GDM1 (cell line): ENCODE measurements around the gene GUCD1.

ENCODE experiments used
- DNase-seq: peaks from one replicate; lab custom pipeline; 2025; lab: John Stamatoyannopoulos, UW

The GUCD1 gene

GRCh38 chr22:24529898-24530297, 25.0 kb downstream of the GUCD1 start:
- no peak for DNase-seq

DNA sequence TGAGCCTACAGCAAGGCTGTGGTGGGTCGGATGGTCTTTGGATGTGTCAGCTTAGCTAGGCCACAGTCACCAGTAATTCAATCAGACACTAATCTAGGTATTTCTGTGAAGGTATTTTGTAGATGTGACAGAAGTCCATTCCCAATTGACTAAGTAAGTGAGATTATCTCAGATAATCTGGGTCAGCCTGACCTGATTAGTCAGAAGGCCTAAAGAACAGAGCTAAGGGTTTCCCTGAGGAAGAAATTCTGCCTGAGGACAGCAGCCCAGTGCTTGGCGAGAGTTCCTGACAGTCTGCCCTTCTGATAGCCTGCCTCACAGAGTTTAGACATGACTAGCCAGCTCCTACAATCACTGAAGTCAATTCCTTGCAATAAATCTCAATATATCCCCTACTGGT, 28.7 kb downstream of the GUCD1 start:
- DNase-seq = no peak

GRCh38 chr22:24525416-24526037, 29.4 kb downstream of the GUCD1 start:
- peak; percentile 59 for DNase-seq

DNA sequence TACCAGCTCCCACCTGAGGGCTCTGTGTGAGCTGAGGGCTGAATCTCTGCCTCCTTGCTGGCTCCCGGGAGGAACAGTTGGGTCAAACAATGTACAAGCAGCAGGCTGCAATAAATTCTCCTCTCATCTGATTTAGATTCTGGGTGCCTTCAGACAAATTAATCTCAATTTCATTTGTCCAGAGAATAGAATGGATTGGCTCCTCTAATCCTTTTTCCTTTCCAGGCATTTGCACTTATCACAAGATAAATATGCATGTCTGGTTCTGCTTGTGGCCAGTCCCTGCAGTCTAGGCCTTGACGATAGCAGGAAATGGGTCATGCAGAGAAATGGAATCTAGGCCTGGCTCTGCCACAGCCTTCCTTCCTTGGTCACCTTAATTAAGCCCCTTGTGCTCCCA, 31.1 kb downstream of the GUCD1 start:
- no peak for DNase-seq

DNA sequence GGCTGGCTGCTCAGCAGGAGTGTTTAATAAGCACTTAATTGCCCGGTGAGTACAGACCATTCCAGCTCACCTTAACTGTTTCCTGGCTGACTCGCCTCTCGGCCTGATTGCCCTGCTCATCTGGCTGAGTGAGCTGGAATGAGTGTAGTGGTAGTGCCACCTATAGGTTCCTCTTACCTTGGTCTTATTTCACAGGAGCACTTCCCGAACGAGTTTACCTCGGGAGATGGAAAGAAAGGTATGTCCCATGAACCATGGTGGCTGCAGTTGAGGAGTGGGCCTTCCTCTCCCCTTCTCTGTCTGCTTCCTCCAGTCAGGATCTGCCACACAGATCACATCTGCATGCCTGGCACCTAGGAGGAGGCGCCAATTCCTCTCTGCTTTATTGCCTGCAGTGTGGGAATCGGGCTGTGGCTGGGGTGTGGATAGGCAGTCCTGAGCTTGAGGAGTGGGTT, 33.1 kb downstream of the GUCD1 start:
- peak; percentile 18 for DNase-seq

DNA sequence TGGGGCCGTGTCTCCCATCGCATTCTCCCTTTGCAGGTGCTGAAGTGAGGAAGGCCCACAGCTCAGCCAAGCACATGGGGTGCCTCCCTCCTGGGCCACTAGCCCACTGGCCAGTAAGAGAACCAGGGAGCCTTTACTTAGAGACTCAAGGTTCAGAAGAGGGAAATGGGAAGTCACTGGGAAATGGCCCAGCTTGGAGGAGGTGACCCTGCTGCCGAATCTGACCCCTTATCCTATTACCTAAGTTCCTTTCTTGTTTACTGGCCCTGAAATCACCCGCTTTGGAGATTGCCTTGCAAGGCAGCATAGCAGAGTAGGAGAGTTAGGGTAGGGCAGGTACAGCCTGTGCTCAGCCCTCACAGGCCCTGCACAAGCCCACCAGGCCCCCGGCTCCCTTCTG, 35.4 kb downstream of the GUCD1 start:
- no peak for DNase-seq

GRCh38 chr22:24518771-24519485, 36.0 kb downstream of the GUCD1 start:
- DNase-seq = no peak

GRCh38 chr22:24518228-24518627, 36.7 kb downstream of the GUCD1 start:
- DNase-seq = no peak

DNA sequence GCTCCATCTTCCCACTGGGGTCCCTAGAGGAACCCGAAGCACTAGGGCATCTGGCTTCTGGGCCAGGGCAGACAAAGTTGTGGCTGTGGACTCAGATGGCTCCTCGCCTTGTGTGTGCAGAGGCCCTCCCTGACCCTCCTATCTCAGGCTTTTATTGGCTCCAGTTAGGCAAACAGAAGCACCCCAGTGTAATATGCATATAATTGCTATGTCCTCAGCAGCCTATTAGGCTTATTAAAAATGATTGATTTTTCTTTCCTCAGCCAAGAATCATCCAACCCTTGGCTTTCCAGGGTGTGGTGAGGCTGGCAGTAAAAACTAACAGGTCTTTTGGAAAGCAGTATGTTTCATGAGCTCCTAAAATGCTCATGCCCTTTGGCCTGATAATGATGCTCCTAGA, 37.5 kb downstream of the GUCD1 start:
- DNase-seq = no peak

DNA sequence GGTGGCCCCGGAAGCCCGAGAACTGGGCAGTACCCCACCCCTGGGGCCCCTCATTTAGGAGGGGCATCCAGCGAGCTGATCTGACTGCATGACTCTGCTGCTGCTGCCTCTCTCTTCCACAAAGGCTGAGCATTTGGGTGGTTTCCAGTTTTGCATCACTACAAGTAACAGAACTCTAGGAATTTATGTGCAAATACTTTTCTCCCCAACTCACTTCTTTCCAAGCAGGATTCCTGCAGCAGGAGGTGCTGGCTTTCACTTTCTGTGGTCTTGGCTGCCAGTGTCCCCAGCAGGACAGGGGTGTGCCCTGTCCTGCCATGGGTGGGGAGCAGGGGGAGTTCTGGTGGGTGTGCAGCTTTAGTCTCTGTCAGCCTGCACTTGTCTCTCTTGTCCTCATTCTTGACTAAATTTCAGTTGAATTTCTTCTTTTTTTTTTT, 38.6 kb downstream of the GUCD1 start:
- DNase-seq = no peak

- DNase-seq = no peak
These were observed 40.0 kb downstream of the GUCD1 start for GRCh38 chr22:24515027-24515338.

GRCh38 chr22:24514241-24515026, 40.5 kb downstream of the GUCD1 start:
- no peak for DNase-seq

DNA sequence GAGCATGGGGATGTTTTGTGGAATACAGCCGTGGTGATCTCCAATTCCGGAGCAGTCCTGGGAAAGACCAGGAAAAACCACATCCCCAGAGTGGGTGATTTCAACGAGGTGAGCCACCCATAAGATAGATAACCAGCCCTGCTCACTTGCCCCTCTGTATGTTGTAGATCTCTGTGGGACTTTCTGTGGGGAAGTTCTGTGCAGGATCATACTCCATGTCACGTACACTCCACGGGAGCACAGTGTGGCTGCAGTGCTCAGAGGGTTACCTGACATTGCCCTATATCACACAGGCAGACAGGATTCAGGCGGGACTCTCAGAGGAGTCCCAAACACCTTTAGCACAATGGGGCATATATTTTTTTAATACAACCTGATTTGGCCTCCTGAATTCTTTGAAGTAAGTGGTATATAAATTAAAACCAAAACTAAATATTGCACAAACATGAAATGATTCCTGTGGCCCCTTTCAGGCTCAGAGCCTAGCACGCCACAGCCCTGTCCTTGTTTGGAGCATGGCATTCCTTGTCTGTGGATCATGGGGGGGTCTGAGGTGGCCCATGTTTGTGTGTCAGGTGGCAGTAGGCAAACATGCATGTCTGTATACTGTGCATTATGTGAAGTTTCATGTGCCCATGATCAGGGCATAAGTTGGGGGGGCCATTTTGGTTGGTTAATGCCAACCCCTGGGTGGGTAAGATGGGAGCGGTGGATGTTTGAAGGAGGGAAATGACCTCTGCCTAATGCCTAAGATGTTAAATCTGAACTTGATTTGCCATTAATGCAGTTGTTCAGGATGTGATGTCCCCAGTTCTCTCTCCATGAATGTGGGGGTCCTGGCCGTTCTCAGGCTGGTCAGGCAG, 41.3 kb downstream of the GUCD1 start:
- no peak for DNase-seq

GRCh38 chr22:24512043-24512442, 42.9 kb downstream of the GUCD1 start:
- DNase-seq = peak; percentile 21

- no peak for DNase-seq
These were observed 44.0 kb downstream of the GUCD1 start for GRCh38 chr22:24510637-24511625.

GRCh38 chr22:24507716-24508115, 47.2 kb downstream of the GUCD1 start:
- no peak for DNase-seq

GRCh38 chr22:24506802-24507438, 48.0 kb downstream of the GUCD1 start:
- DNase-seq = no peak

DNA sequence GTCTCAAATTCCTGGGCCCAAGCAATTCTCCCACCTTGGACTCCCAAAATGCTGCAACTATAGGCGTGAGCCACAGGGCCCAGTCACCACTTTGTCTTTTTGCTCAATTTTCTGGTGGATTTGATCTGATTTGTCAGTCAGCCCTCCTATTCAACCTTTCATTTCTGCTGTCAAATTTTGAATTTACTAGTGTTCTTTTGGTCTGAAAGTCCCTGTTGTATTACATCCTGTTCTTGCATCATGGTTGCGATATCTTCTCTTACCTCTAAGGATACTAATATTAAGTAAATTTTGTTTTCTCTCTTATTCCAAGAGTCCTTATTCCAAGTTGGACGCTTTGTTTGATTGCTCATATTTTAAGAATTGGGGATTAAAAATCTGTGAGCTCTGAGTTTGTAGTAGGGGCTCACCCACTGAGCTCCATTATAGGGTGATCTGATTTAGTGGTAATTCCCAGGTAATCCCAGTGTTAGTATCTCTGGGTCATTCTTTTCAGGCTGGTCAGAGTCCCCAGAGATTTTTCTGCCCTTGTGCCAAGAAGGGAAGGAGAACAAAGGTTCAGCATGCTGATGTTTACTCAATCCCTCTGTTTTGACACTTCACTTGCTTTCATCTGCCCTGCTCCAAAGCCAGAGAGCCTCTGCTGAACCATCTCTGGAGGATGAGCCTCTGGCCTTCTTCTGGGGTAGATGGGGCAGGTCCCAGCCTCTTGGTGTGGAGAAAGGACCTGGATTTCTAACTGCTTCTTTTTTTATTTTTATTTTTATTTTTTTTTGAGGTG, 49.8 kb downstream of the GUCD1 start:
- no peak for DNase-seq

DNA sequence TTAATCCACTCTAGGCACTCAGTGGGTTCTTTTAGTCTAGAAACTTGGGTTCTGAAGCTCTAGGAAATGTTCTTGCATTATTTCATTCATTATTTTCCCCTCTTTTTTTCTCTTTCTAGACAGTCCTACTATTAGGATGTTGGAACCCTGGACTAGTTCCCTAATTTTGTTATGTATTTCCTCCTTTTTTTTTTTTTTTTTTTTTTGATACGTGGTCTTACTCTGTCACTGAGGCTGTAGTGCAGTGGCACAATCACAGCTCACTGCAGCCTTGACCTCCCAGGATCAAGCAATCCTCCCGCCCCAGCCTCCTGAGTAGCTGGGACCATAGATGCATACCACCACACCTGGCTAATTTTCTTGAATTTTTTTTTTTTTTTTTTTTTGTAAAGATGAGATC, 50.4 kb downstream of the GUCD1 start:
- DNase-seq = no peak
